HCT116 (cell line): ENCODE data around the gene SNAP47. TPM values are rescaled to one million over a fixed set of nuclear protein-coding genes. Genes with fewer than 3 reads are reported as not detected.

Experiments used
- ATAC-seq: fragments of 200-7000 bp; cut with Tn5 transposase; 2 replicates; pipeline ENCODE4 v1.9.1; 2020; ENCODE audit warnings: mild to moderate bottlenecking, moderate library complexity
- BruUV-seq: library from RNA; stranded (reverse); fragments of 400-500 nt; replicated peaks from 2 replicates; lab custom pipeline; 2021; lab: Mats Ljungman, UMichigan
- CTCF ChIA-PET: fragments of 300-600 bp; sonication (Branson Sonifier 250); formaldehyde crosslinking; loops from one replicate; lab custom pipeline; 2021; ENCODE audit warnings: antibody characterized with exemption; lab: Charles Lee
- POLR2A ChIA-PET: fragments of 300-600, 350-600 bp; sonication (Branson Sonifier 250); formaldehyde crosslinking; loops from one replicate; lab custom pipeline; 2021; ENCODE audit warnings: antibody characterized with exemption; lab: Charles Lee
- RAD21 ChIA-PET, 2 experiments: fragments of 300-600 bp; sonication (Branson Sonifier 250); formaldehyde crosslinking; loops; one replicate each; lab custom pipeline; 2023; ENCODE audit warnings: low total read pairs in 2 of 2; ENCODE audit not compliant: uncharacterized antibody in 2 of 2, unreplicated experiment in 2 of 2, low non-redundant PET in 1 of 2; lab: Charles Lee
- DNase-seq: peaks from one replicate; pipeline ENCODE4 v3.0.0-alpha.2; 2010; ENCODE audit warnings: low read depth, low spot score
- H2AFZ ChIP-seq: fragments of 200-600 bp; shearing (Covaris generic), sonication (generic); 2 replicates; pipeline ENCODE4 v1.6.1; 2017; ENCODE audit warnings: low read depth, mixed run types, mixed read lengths, antibody characterized with exemption, low read length; ENCODE audit not compliant: poor library complexity, severe bottlenecking
- H3K27ac ChIP-seq: 2 replicates; pipeline ENCODE4 v1.5.1; 2012; ENCODE audit warnings: low read depth, low read length
- H3K27me3 ChIP-seq: fragments of 200-600 bp; sonication (generic); 2 replicates; pipeline ENCODE4 v1.6.1; 2016; ENCODE audit warnings: mixed run types, low read length, mixed read lengths; ENCODE audit not compliant: insufficient read depth
- H3K36me3 ChIP-seq, 2 experiments: fragments of 200-500 bp in 1 of 2; fragments of 200-600 bp in 1 of 2; sonication (Bioruptor generic) in 1 of 2; sonication (generic) in 1 of 2; 2 replicates each; pipeline versions ENCODE4 v1.5.1 to v1.6.1; 2014 to 2016; ENCODE audit warnings: low read length in 2 of 2, inconsistent platforms in 1 of 2, mixed read lengths in 1 of 2, mixed run types in 1 of 2; ENCODE audit not compliant: insufficient read depth in 2 of 2, control insufficient read depth in 1 of 2
- H3K4me1 ChIP-seq, 2 experiments: fragments of 200-600 bp in 1 of 2; sonication (generic) in 1 of 2; 2 replicates each; pipeline versions ENCODE4 v1.5.1 to v1.6.1; 2012 to 2017; ENCODE audit warnings: low read length in 2 of 2, inconsistent platforms in 1 of 2, mild to moderate bottlenecking in 1 of 2, mixed read lengths in 1 of 2, mixed run types in 1 of 2, moderate library complexity in 1 of 2; ENCODE audit not compliant: insufficient read depth in 2 of 2, control insufficient read depth in 1 of 2
- H3K4me2 ChIP-seq: fragments of 200-600 bp; sonication (generic); 2 replicates; pipeline ENCODE4 v1.6.1; 2017; ENCODE audit warnings: mixed run types, low read length, mixed read lengths
- H3K4me3 ChIP-seq, 2 experiments: fragments of 200-600 bp in 1 of 2; sonication (generic) in 1 of 2; replicated peaks in 1 of 2; 2 replicates each; pipeline ENCODE4 v1.5.1; 2011 to 2016; ENCODE audit warnings: low read length in 2 of 2, control low read depth in 1 of 2, low read depth in 1 of 2, mild to moderate bottlenecking in 1 of 2, mixed read lengths in 1 of 2, mixed run types in 1 of 2
- H3K79me2 ChIP-seq: fragments of 200-600 bp; sonication (generic); 2 replicates; pipeline ENCODE4 v1.6.1; 2017; ENCODE audit warnings: mild to moderate bottlenecking, mixed run types, low read length, moderate library complexity, mixed read lengths; ENCODE audit not compliant: insufficient read depth
- H3K9ac ChIP-seq: fragments of 200-600 bp; sonication (generic); 2 replicates; pipeline ENCODE4 v1.6.1; 2016; ENCODE audit warnings: low read length, mixed read lengths
- H3K9me2 ChIP-seq: fragments of 200-600 bp; sonication (generic), shearing (Covaris generic); 2 replicates; pipeline ENCODE4 v1.6.1; 2017; ENCODE audit warnings: mixed run types, mild to moderate bottlenecking, moderate library complexity; ENCODE audit not compliant: insufficient read depth
- H3K9me3 ChIP-seq, 2 experiments: fragments of 200-500 bp in 1 of 2; fragments of 200-600 bp in 1 of 2; sonication (Bioruptor generic) in 1 of 2; sonication (generic) in 1 of 2; 2 replicates each; pipeline ENCODE4 v1.6.1; 2014 to 2017; ENCODE audit warnings: low read length in 2 of 2, mixed read lengths in 2 of 2, inconsistent platforms in 1 of 2, low read depth in 1 of 2, mild to moderate bottlenecking in 1 of 2, mixed run types in 1 of 2, moderate library complexity in 1 of 2; ENCODE audit not compliant: control insufficient read depth in 1 of 2, insufficient read depth in 1 of 2
- H4K20me1 ChIP-seq: fragments of 200-600 bp; sonication (generic), shearing (Covaris generic); 2 replicates; pipeline ENCODE4 v1.6.1; 2017; ENCODE audit warnings: mixed run types, mild to moderate bottlenecking, moderate library complexity; ENCODE audit not compliant: insufficient read depth
- CEBPB ChIP-seq: IDR thresholded peaks from 2 replicates; pipeline ENCODE4 v1.6.1; 2012; ENCODE audit warnings: low read depth
- FOSL1 ChIP-seq: IDR thresholded peaks from 2 replicates; pipeline ENCODE4 v1.6.1; 2012; ENCODE audit warnings: low read depth
- JUND ChIP-seq: IDR thresholded peaks from 2 replicates; pipeline ENCODE4 v1.6.1; 2012
- POLR2AphosphoS5 ChIP-seq: IDR thresholded peaks from 2 replicates; pipeline ENCODE4 v1.6.1; 2011; ENCODE audit warnings: mild to moderate bottlenecking, low read depth, low read length, moderate library complexity
- TCF7L2 ChIP-seq: IDR thresholded peaks from 2 replicates; pipeline ENCODE4 v1.7.0; 2011; ENCODE audit warnings: borderline replicate concordance, inconsistent platforms; ENCODE audit not compliant: insufficient read depth, insufficient read length; ENCODE audit errors: extremely low read depth
- YY1 ChIP-seq: IDR thresholded peaks from 2 replicates; pipeline ENCODE4 v1.6.1; 2011; ENCODE audit warnings: low read length, low read depth, moderate library complexity, mild to moderate bottlenecking; ENCODE audit not compliant: insufficient replicate concordance; ENCODE audit errors: extremely low read depth
- intact Hi-C: fragments of 100-400 bp; cut with micrococcal nuclease; formaldehyde crosslinking; loops from 2 replicates; pipeline ENCODE4 v1.10.0; 2022
- total RNA-seq: library from RNA; stranded (reverse); gene quantifications from one replicate; pipeline ENCODE4 v1.2.1, GENCODE V29; 2021; ENCODE audit not compliant: unreplicated experiment
- TF ChIP-seq, protein P1 (sequence below), 3 experiments: fragments of 200-600 bp in 1 of 3; sonication (generic) in 1 of 3; IDR thresholded peaks in 2 of 3; conservative IDR thresholded peaks in 1 of 3; 2 replicates each; pipeline ENCODE4 v1.5.1; 2012 to 2017; ENCODE audit warnings: low read depth in 2 of 3, low read length in 2 of 3, antibody characterized with exemption in 1 of 3, borderline replicate concordance in 1 of 3, control low read depth in 1 of 3, mild to moderate bottlenecking in 1 of 3, mixed read lengths in 1 of 3, mixed run types in 1 of 3, moderate library complexity in 1 of 3; ENCODE audit not compliant: insufficient read depth in 1 of 3
- TF ChIP-seq, protein P2 (sequence below): IDR thresholded peaks from 2 replicates; pipeline ENCODE4 v1.6.1; 2012
- TF ChIP-seq, protein P3 (sequence below): IDR thresholded peaks from 2 replicates; pipeline ENCODE4 v1.6.1; 2012; ENCODE audit warnings: low read depth

The SNAP47 gene
- total RNA-seq, 1 experiment from 2014 or later, result 37.9 TPM

DNA sequence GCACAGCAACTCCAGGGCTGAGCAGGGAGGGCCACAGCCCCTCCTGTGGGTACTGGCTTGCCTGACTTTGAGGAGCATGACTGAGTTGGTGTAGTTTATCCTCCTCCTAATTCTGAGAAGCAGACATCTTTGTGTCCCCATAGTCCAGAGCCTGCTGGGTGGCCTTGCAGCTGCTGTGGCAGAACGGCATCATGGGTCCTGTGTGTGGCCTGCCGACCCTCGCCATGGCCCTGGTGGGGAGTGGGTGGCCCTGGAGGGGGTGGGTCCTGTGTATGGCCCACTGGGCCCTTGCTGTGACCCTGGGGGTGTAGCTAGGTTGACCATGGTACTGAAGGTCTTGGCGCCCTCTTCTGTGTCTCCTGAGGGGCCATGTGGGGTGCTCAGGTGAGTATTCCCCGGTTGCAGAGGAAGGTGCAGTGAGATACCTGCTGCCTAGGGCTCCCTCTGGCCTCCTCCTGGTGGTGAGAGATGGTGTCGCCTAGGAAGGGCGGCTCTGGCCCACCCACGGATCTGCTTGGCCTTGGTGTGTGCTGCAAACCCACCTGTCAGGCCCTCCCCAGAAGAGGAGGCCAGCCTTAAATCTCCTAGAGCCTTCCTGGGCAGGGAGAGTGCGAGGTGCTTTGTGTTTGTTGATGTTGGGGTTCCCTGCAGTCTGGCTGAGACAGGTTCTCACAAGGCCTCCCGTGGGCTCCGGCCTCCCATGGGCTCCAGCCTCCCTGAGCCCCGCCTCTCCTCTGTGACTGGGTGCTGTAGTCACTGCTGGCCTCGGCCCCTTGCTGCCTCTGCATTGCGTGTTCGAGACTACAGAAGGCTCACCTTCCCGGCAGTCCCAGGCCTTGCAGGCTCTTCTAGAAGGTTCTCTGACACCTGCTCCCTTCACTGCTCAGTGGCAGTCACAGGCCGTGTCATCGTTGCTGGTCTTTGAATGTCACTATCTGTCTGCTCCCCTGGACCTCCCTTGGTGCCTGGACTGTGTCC lies 7.8 kb downstream of the SNAP47 start:
- ATAC-seq, result peak; percentile 63
- POLR2A ChIA-PET, result no interaction called here
- H3K4me3 ChIP-seq, result no peak overlapping the region
- TF ChIP-seq YY1 (no peak), FOSL1 (no peak)
- TF ChIP-seq, protein P1, sequence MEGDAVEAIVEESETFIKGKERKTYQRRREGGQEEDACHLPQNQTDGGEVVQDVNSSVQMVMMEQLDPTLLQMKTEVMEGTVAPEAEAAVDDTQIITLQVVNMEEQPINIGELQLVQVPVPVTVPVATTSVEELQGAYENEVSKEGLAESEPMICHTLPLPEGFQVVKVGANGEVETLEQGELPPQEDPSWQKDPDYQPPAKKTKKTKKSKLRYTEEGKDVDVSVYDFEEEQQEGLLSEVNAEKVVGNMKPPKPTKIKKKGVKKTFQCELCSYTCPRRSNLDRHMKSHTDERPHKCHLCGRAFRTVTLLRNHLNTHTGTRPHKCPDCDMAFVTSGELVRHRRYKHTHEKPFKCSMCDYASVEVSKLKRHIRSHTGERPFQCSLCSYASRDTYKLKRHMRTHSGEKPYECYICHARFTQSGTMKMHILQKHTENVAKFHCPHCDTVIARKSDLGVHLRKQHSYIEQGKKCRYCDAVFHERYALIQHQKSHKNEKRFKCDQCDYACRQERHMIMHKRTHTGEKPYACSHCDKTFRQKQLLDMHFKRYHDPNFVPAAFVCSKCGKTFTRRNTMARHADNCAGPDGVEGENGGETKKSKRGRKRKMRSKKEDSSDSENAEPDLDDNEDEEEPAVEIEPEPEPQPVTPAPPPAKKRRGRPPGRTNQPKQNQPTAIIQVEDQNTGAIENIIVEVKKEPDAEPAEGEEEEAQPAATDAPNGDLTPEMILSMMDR (IDR thresholded peaks at IDR 0.05 in 2 of 3, conservative IDR thresholded peaks at IDR 0.05 in 1 of 3; ENCODE audit: borderline replicate concordance in 1 of 3, insufficient read depth in 1 of 3, low read depth in 2 of 3, low read length in 2 of 3), result peak in 1 of 3 experiments; percentile 10; a peak in 1 of 6 replicates
- intact Hi-C loops, result no loop called here
- CTCF ChIA-PET, result no interaction called here
- DNase-seq, result no peak
- RAD21 ChIA-PET, result no interaction called here
- H2AFZ ChIP-seq, result no peak overlapping the region
- no peak overlapping the region for H3K4me2 ChIP-seq
- H3K36me3 ChIP-seq, result peaks cover 3% of the 10 kb centered on the region in 2 experiments; a peak in 3 of 4 replicates
- no peaks in the 10 kb centered on the region for H3K4me1 ChIP-seq
- H3K9me2 ChIP-seq, result no peaks in the 10 kb centered on the region
- BruUV-seq, result no TSS peak
- H4K20me1 ChIP-seq, result no peaks in the 10 kb centered on the region
- no peaks in the 10 kb centered on the region for H3K27me3 ChIP-seq
- no peak overlapping the region for H3K27ac ChIP-seq
- H3K9me3 ChIP-seq, result no peaks in the 10 kb centered on the region
- H3K9ac ChIP-seq, result no peak overlapping the region
- peaks cover 88% of the 10 kb centered on the region for H3K79me2 ChIP-seq

DNA sequence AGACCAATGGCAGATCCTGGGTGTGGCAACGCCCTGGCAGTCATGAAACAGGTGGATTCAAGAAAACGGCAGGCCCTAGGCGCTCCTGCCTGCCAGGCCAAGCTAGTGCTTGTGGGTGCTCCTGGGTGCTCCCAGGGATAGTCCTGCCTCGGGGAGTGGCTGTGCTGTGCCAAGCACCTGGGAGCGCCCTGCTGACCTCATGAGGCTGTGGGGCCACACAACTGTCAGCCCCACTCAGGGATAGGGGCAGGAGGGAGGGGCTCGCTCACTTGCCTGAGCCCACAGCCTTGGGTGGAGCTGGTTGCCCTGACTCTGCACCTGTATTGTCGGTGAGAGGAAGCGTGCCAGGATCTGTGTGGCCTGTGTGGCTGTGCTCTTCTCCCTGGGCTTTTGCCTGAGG lies 9.4 kb downstream of the SNAP47 start:
- ATAC-seq, result no peak
- no peak overlapping the region for H3K27ac ChIP-seq
- H3K9me3 ChIP-seq, result no peaks in the 10 kb centered on the region
- H3K4me3 ChIP-seq, result no peak overlapping the region
- H3K79me2 ChIP-seq, result peaks cover 82% of the 10 kb centered on the region
- ChIA-PET RAD21 (no interaction called here), POLR2A (interaction anchor here (0.7 kb wide), 1 partner anchor 203 kb away, joined by 5 read pairs; the partner anchor contains the start of gene WNT9A), CTCF (no interaction called here)
- no peak overlapping the region for H3K4me2 ChIP-seq
- H2AFZ ChIP-seq, result no peak overlapping the region
- H3K27me3 ChIP-seq, result no peaks in the 10 kb centered on the region
- H4K20me1 ChIP-seq, result no peaks in the 10 kb centered on the region
- peaks cover 4 to 12% of the 10 kb centered on the region in 2 experiments; a peak in 2 of 4 replicates for H3K36me3 ChIP-seq
- H3K4me1 ChIP-seq, result no peaks in the 10 kb centered on the region
- H3K9me2 ChIP-seq, result no peaks in the 10 kb centered on the region
- DNase-seq, result no peak
- no TSS peak for BruUV-seq
- intact Hi-C loops, result no loop called here
- H3K9ac ChIP-seq, result no peak overlapping the region
- TF ChIP-seq TCF7L2, result no peak
- TF ChIP-seq YY1, result no peak
- TF ChIP-seq POLR2AphosphoS5, result no peak
- TF ChIP-seq FOSL1, result no peak
- TF ChIP-seq, protein P2, sequence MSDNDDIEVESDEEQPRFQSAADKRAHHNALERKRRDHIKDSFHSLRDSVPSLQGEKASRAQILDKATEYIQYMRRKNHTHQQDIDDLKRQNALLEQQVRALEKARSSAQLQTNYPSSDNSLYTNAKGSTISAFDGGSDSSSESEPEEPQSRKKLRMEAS, result no peak
- TF ChIP-seq CEBPB, result no peak
- TF ChIP-seq, protein P3, sequence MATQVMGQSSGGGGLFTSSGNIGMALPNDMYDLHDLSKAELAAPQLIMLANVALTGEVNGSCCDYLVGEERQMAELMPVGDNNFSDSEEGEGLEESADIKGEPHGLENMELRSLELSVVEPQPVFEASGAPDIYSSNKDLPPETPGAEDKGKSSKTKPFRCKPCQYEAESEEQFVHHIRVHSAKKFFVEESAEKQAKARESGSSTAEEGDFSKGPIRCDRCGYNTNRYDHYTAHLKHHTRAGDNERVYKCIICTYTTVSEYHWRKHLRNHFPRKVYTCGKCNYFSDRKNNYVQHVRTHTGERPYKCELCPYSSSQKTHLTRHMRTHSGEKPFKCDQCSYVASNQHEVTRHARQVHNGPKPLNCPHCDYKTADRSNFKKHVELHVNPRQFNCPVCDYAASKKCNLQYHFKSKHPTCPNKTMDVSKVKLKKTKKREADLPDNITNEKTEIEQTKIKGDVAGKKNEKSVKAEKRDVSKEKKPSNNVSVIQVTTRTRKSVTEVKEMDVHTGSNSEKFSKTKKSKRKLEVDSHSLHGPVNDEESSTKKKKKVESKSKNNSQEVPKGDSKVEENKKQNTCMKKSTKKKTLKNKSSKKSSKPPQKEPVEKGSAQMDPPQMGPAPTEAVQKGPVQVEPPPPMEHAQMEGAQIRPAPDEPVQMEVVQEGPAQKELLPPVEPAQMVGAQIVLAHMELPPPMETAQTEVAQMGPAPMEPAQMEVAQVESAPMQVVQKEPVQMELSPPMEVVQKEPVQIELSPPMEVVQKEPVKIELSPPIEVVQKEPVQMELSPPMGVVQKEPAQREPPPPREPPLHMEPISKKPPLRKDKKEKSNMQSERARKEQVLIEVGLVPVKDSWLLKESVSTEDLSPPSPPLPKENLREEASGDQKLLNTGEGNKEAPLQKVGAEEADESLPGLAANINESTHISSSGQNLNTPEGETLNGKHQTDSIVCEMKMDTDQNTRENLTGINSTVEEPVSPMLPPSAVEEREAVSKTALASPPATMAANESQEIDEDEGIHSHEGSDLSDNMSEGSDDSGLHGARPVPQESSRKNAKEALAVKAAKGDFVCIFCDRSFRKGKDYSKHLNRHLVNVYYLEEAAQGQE, result no peak
- TF ChIP-seq JUND, result no peak
